ENCODE measurements around the gene JUNB. TPM values are rescaled to one million over a fixed set of nuclear protein-coding genes. Genes with fewer than 3 reads are reported as not detected.
A peak's percentile ranks its signal among the peaks of the same experiment; 100 is the strongest.

The JUNB gene
- total RNA-seq, 3 donors from 2014 or later, result 108 to 581 (median 320) TPM

- no peaks in the 10 kb centered on the region for H3K4me1 ChIP-seq
- no peak overlapping the region for H3K27ac ChIP-seq
- TF ChIP-seq POLR2A (IDR thresholded peaks at IDR 0.05), result no peak
- H3K4me3 ChIP-seq, result no peak overlapping the region
- intact Hi-C loops (cut with DNase I; ENCODE audit: low total_unique reads), result no loop called here
- no peaks in the 10 kb centered on the region for H3K27me3 ChIP-seq
- H3K9me3 ChIP-seq, result no peaks in the 10 kb centered on the region
- no peak for DNase-seq (ENCODE audit: low spot score in 2 of 2)
- H3K36me3 ChIP-seq, result no peaks in the 10 kb centered on the region
Observed at GRCh38 chr19:12773571-12773970, 17.7 kb upstream of the JUNB start.

- no peaks in the 10 kb centered on the region for H3K27me3 ChIP-seq
- H3K9me3 ChIP-seq, result no peaks in the 10 kb centered on the region
- no peak for TF ChIP-seq CTCF (IDR thresholded peaks at IDR 0.05)
- TF ChIP-seq POLR2AphosphoS5 (IDR thresholded peaks at IDR 0.05), result peak; percentile 18 to 72 (median 43)
- peak; percentile 63 for TF ChIP-seq POLR2A (IDR thresholded peaks at IDR 0.05)
- H3K4me1 ChIP-seq, result peaks cover 0 to 5% of the 10 kb centered on the region in 2 donors
- intact Hi-C loops (cut with DNase I; ENCODE audit: low total_unique reads), result no loop called here
- DNase-seq (ENCODE audit: low spot score in 2 of 2), result peak; percentile 98 to 99
- H3K27ac ChIP-seq, result peak within 1 kb of the TSS; percentile 92 to 93
- peak within 1 kb of the TSS; percentile 47 to 71 (median 58) for H3K4me3 ChIP-seq
- no peaks in the 10 kb centered on the region for H3K36me3 ChIP-seq
Observed at GRCh38 chr19:12774588-12775555, 16.4 kb upstream of the JUNB start, which contains the start of gene HOOK2. HOOK2 (minus strand) TSS chr19:12775552; CDS start chr19:12775449, 103 bp downstream.

DNA sequence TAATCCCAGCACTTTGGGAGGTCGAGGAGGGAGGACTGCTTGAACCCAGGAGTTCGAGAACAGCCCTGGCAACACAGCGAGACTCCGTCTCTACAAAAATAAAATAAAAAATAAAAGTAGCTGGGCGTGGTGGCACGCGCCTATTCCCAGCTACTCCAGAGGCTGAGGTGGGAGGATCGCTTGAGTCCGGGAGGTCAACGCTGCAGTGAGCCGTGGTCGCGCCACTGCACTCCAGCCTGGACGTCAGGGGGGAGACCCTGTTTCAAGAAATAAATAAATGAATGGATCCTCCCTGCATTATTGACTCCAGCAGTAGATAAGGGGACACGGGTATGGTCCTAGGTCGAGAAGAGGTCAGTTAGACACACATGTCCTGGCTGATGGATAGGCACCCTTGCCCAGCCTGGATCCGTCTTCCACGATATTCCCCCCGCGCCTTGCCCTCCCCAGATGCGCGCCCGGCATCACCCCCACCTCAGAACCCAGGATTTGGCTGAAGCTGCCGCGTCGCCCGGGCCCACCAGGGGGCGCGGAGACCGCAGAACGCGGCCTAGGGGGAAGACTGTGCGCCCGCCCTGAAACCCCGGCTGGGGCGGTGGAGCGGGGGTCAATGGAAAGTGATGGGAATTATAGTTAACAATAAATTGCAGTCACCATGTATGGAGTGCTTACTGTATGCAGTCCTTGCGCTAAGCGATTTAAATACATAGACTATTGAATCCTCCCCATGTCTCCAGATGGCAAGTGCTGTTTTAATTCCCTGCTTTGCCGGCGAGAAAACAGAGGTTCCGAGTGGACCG lies 13.9 kb upstream of the JUNB start:
- intact Hi-C loops (cut with DNase I; ENCODE audit: low total_unique reads), result loop anchor here (2.0 kb wide), 1 partner anchor 13 kb away; the partner anchor contains the start of gene JUNB
- Histone ChIP-seq H3K27me3 (no peaks in the 10 kb centered on the region), H3K4me1 (peaks cover 0 to 5% of the 10 kb centered on the region in 2 donors)

DNA sequence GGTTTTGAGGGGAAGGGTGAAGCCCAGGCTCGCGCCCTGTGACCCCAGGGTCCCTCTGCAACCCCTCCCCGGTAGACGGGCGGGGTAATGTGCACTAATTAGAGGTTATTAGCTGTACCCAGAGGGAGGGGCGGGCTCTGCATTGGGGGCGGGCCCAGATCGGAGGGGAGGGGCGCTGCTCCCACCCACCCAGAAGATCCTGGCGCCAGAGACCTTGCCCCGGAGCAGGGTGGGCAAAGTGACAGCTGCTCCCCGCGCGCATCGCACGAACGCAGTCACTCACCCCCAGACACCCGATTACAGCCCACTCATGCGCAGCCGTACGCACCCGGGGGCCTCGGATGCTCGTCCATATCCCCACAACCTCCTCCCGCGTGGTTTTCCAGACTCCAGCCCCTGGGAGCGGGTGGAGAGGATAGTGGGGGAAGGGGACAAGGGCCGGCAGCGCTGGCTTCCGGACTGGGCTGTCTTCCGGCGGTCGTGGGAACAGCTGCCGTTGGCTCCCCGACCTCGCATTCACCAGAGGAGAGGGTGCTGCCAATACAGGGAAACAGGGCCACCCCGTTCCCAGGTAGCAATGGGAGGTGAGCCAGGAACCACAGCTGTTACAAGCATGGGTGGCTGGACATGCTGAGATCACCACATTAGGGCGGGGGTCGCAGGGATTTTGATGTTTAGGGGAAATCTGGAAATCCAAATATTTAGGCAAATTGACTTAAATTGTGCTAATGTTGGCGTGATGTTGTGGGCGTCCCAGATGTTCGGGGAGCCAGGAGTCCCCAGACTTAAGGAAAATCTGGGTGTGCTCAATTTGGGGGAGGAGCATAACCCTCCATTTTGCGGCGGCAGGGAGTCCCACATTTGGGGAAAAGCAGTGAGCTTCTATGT lies 13.0 kb upstream of the JUNB start:
- H3K36me3 ChIP-seq, result no peaks in the 10 kb centered on the region
- intact Hi-C loops (cut with DNase I; ENCODE audit: low total_unique reads), result no loop called here
- H3K4me3 ChIP-seq, result peak overlapping the region; percentile 54 to 80 (median 73)
- peaks cover 0 to 8% of the 10 kb centered on the region in 2 donors for H3K4me1 ChIP-seq
- TF ChIP-seq CTCF (IDR thresholded peaks at IDR 0.05), result peak in 1 of 3 donors; percentile 11
- TF ChIP-seq POLR2A (IDR thresholded peaks at IDR 0.05), result no peak
- peak; percentile 58 to 73 (median 65) for TF ChIP-seq POLR2AphosphoS5 (IDR thresholded peaks at IDR 0.05)
- DNase-seq (ENCODE audit: low spot score in 2 of 2), result peak; percentile 85 to 86
- H3K9me3 ChIP-seq, result no peaks in the 10 kb centered on the region
- peak overlapping the region; percentile 97 to 98 for H3K27ac ChIP-seq
- H3K27me3 ChIP-seq, result no peaks in the 10 kb centered on the region

More for the DNA sequence above, 13.9 kb upstream of the JUNB start:
- H3K27ac ChIP-seq, result peak overlapping the region; percentile 97 to 98
- no peaks in the 10 kb centered on the region for H3K9me3 ChIP-seq
- peak overlapping the region; percentile 54 to 80 (median 73) for H3K4me3 ChIP-seq
- H3K36me3 ChIP-seq, result no peaks in the 10 kb centered on the region
- TF ChIP-seq POLR2AphosphoS5 (IDR thresholded peaks at IDR 0.05) (peak; percentile 68 to 74 (median 74)), POLR2A (IDR thresholded peaks at IDR 0.05) (no peak), CTCF (IDR thresholded peaks at IDR 0.05) (peak; percentile 97 to 99 (median 98))
- DNase-seq (ENCODE audit: low spot score in 2 of 2), result peak; percentile 71 to 77

- Histone ChIP-seq H3K27ac (peak overlapping the region; percentile 97 to 98), H3K36me3 (no peaks in the 10 kb centered on the region), H3K27me3 (no peaks in the 10 kb centered on the region), H3K4me3 (peak overlapping the region; percentile 54 to 80 (median 73)), H3K9me3 (no peaks in the 10 kb centered on the region), H3K4me1 (peaks cover 5 to 14% of the 10 kb centered on the region in 2 donors)
- DNase-seq (ENCODE audit: low spot score in 2 of 2), result no peak
- intact Hi-C loops (cut with DNase I; ENCODE audit: low total_unique reads), result no loop called here
- no peak for TF ChIP-seq POLR2A (IDR thresholded peaks at IDR 0.05)
- no peak for TF ChIP-seq CTCF (IDR thresholded peaks at IDR 0.05)
- no peak for TF ChIP-seq POLR2AphosphoS5 (IDR thresholded peaks at IDR 0.05)
Observed at GRCh38 chr19:12778905-12779161, 12.5 kb upstream of the JUNB start.

All from breast epithelium (tissue), 4 donors.